HG03095 (cell line): ENCODE measurements around the gene LRRC37B.
"Not testable (repeated sequence)": the region's sequence is repeated elsewhere in the genome, so short reads cannot be mapped to it uniquely, and the experiment has no call there.

Experiments
- ATAC-seq: cut with Tn5 transposase; IDR thresholded peaks from one replicate; pipeline ENCODE4 v1.9.1; 2021; ENCODE audit warnings: moderate library complexity; ENCODE audit not compliant: unreplicated experiment

Gene LRRC37B

GRCh38 chr17:32084942-32085829, 78.0 kb downstream of the LRRC37B start:
- ATAC-seq, result not testable (repeated sequence)

- ATAC-seq, result not testable (repeated sequence)
Measured at GRCh38 chr17:32086833-32087232, 79.7 kb downstream of the LRRC37B start.

- not testable (repeated sequence) for ATAC-seq
Measured at GRCh38 chr17:32092062-32092461, 84.9 kb downstream of the LRRC37B start.

- no peak for ATAC-seq
Measured at GRCh38 chr17:32099686-32100085, 92.5 kb downstream of the LRRC37B start.

GRCh38 chr17:32100323-32100722, 93.1 kb downstream of the LRRC37B start:
- not testable (repeated sequence) for ATAC-seq

GRCh38 chr17:32100971-32101631, 93.9 kb downstream of the LRRC37B start:
- ATAC-seq, result no peak

- ATAC-seq, result no peak
Measured at GRCh38 chr17:32102172-32102571, 95.0 kb downstream of the LRRC37B start.

GRCh38 chr17:32102646-32103186, 95.5 kb downstream of the LRRC37B start:
- ATAC-seq, result no peak
